ENCODE measurements around the gene TREML2. TPM values are rescaled to one million over a fixed set of nuclear protein-coding genes. Genes with fewer than 3 reads are reported as not detected.

TREML2 gene
- polyA plus RNA-seq, 2 donors = 0.01 TPM; not detected in 1

GRCh38 chr6:41231246-41231645 is 30.3 kb upstream of the TREML2 start:
- H3K36me3 ChIP-seq (ENCODE audit: control insufficient read depth in 2 of 2, insufficient read depth in 2 of 2, low read length in 1 of 2) = no peaks in the 10 kb centered on the region
- WGBS, 2 donors = 59 to 71% methylated on average over 5 of the region's 5 CpGs
- H3K27me3 ChIP-seq (ENCODE audit: control insufficient read depth in 1 of 2, insufficient read depth in 2 of 2, low read length in 2 of 2) = no peaks in the 10 kb centered on the region
- H3K9me3 ChIP-seq (ENCODE audit: control insufficient read depth in 2 of 2, insufficient read depth in 1 of 2, low read depth in 1 of 2, low read length in 1 of 2) = no peaks in the 10 kb centered on the region
- no peaks in the 10 kb centered on the region for H3K4me1 ChIP-seq (ENCODE audit: control insufficient read depth in 2 of 2, insufficient read depth in 2 of 2, low read length in 1 of 2)
- H3K27ac ChIP-seq (ENCODE audit: low read depth in 2 of 2, low read length in 1 of 2) = no peak overlapping the region
- no peak overlapping the region for H3K4me3 ChIP-seq (ENCODE audit: low read depth in 1 of 2, low read length in 2 of 2)

DNA sequence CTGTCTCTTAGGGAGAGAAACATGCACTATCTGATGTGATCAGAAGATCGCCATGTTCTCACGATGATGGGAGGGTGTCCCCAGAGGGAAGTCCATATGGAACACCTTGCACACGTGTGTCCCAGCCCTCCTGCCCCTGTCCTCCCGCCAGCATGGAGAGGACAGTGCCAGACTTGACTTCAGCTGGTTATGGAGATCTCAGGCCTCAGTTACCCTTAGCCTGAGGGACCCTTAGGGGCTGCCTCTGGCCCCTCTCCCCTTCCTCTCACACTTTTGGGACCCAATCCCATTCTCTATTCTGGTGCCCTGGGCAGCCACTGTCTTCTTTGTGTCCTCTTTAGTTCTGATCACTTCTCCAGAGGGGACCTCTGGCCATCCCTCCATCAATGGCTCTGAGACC is 28.8 kb upstream of the TREML2 start:
- H3K36me3 ChIP-seq (ENCODE audit: control insufficient read depth in 2 of 2, insufficient read depth in 2 of 2, low read length in 1 of 2) = no peaks in the 10 kb centered on the region
- WGBS, 2 donors = 83 to 90% methylated on average over 4 of the region's 4 CpGs
- no peak overlapping the region for H3K27ac ChIP-seq (ENCODE audit: low read depth in 2 of 2, low read length in 1 of 2)
- H3K4me3 ChIP-seq (ENCODE audit: low read depth in 1 of 2, low read length in 2 of 2) = no peak overlapping the region
- no peaks in the 10 kb centered on the region for H3K27me3 ChIP-seq (ENCODE audit: control insufficient read depth in 1 of 2, insufficient read depth in 2 of 2, low read length in 2 of 2)
- no peaks in the 10 kb centered on the region for H3K9me3 ChIP-seq (ENCODE audit: control insufficient read depth in 2 of 2, insufficient read depth in 1 of 2, low read depth in 1 of 2, low read length in 1 of 2)
- H3K4me1 ChIP-seq (ENCODE audit: control insufficient read depth in 2 of 2, insufficient read depth in 2 of 2, low read length in 1 of 2) = no peaks in the 10 kb centered on the region

- no peak overlapping the region for H3K27ac ChIP-seq (ENCODE audit: low read depth in 2 of 2, low read length in 1 of 2)
- no peak overlapping the region for H3K4me3 ChIP-seq (ENCODE audit: low read depth in 1 of 2, low read length in 2 of 2)
- no peaks in the 10 kb centered on the region for H3K27me3 ChIP-seq (ENCODE audit: control insufficient read depth in 1 of 2, insufficient read depth in 2 of 2, low read length in 2 of 2)
- H3K4me1 ChIP-seq (ENCODE audit: control insufficient read depth in 2 of 2, insufficient read depth in 2 of 2, low read length in 1 of 2) = no peaks in the 10 kb centered on the region
- no peaks in the 10 kb centered on the region for H3K36me3 ChIP-seq (ENCODE audit: control insufficient read depth in 2 of 2, insufficient read depth in 2 of 2, low read length in 1 of 2)
- 47 to 48% methylated on average over 5 of the region's 5 CpGs for WGBS, 2 donors
- no peaks in the 10 kb centered on the region for H3K9me3 ChIP-seq (ENCODE audit: control insufficient read depth in 2 of 2, insufficient read depth in 1 of 2, low read depth in 1 of 2, low read length in 1 of 2)
Observed at GRCh38 chr6:41228616-41229015, 27.7 kb upstream of the TREML2 start.

DNA sequence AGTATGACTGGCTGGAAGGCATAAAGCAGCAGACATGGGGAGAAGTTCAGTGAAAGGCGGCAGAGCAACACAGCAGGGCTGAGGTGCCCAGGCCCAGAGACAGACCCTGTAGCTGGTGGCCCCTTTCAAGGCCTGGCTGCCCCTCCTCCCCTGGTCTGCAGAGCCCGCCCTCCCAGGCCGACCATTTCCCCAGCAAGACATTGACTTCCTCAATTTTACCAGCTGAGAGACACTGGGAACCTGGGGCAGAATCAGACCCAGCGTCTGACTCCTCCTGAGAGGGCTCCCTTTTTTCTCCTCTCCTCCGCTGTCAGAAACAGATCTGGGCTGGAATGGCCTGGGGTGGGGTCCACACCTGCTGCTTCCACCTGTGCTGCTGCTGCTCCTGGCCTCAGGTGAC is 27.1 kb upstream of the TREML2 start, which contains the start of gene TREML4:
Gene TREML4 (plus strand): TSS at position 254 of the 400 bp plus-strand sequence. CDS start 79 bp downstream, at position 333.
- Histone ChIP-seq H3K4me1 (ENCODE audit: control insufficient read depth in 2 of 2, insufficient read depth in 2 of 2, low read length in 1 of 2) (no peaks in the 10 kb centered on the region), H3K27me3 (ENCODE audit: control insufficient read depth in 1 of 2, insufficient read depth in 2 of 2, low read length in 2 of 2) (no peaks in the 10 kb centered on the region), H3K36me3 (ENCODE audit: control insufficient read depth in 2 of 2, insufficient read depth in 2 of 2, low read length in 1 of 2) (no peaks in the 10 kb centered on the region), H3K27ac (ENCODE audit: low read depth in 2 of 2, low read length in 1 of 2) (no peak within 1 kb of the TSS), H3K9me3 (ENCODE audit: control insufficient read depth in 2 of 2, insufficient read depth in 1 of 2, low read depth in 1 of 2, low read length in 1 of 2) (no peaks in the 10 kb centered on the region), H3K4me3 (ENCODE audit: low read depth in 1 of 2, low read length in 2 of 2) (no peak within 1 kb of the TSS)
- WGBS, 2 donors = 69 to 72% methylated on average over 5 of the region's 5 CpGs

DNA sequence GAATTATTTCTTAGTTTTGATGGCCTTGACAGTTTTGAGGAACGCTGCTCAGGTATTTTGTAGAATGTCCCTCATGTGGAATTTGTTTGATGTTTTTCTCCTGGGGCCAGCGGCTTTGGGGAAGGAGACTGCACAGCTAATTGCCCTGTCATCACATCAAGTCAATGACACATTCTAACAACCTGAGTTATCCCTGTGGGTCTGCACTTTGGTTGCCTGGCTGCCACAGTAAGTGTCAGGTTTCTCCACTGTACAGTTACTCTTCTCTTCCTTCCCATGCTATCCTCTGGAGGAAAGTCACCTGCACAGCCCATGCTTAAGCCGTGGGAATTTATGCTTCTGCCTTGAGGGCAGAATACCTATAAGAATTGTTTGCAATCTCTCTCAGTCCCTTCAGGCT is 25.8 kb upstream of the TREML2 start:
- H3K4me1 ChIP-seq (ENCODE audit: control insufficient read depth in 2 of 2, insufficient read depth in 2 of 2, low read length in 1 of 2) = no peaks in the 10 kb centered on the region
- no peaks in the 10 kb centered on the region for H3K27me3 ChIP-seq (ENCODE audit: control insufficient read depth in 1 of 2, insufficient read depth in 2 of 2, low read length in 2 of 2)
- H3K36me3 ChIP-seq (ENCODE audit: control insufficient read depth in 2 of 2, insufficient read depth in 2 of 2, low read length in 1 of 2) = no peaks in the 10 kb centered on the region
- H3K4me3 ChIP-seq (ENCODE audit: low read depth in 1 of 2, low read length in 2 of 2) = no peak overlapping the region
- 47 to 54% methylated on average over 3 of the region's 3 CpGs for WGBS, 2 donors
- no peaks in the 10 kb centered on the region for H3K9me3 ChIP-seq (ENCODE audit: control insufficient read depth in 2 of 2, insufficient read depth in 1 of 2, low read depth in 1 of 2, low read length in 1 of 2)
- H3K27ac ChIP-seq (ENCODE audit: low read depth in 2 of 2, low read length in 1 of 2) = no peak overlapping the region

- no peaks in the 10 kb centered on the region for H3K4me1 ChIP-seq (ENCODE audit: control insufficient read depth in 2 of 2, insufficient read depth in 2 of 2, low read length in 1 of 2)
- WGBS, 2 donors = 83 to 89% methylated on average over 1 of the region's 1 CpG
- H3K27ac ChIP-seq (ENCODE audit: low read depth in 2 of 2, low read length in 1 of 2) = no peak overlapping the region
- H3K9me3 ChIP-seq (ENCODE audit: control insufficient read depth in 2 of 2, insufficient read depth in 1 of 2, low read depth in 1 of 2, low read length in 1 of 2) = no peaks in the 10 kb centered on the region
- H3K27me3 ChIP-seq (ENCODE audit: control insufficient read depth in 1 of 2, insufficient read depth in 2 of 2, low read length in 2 of 2) = no peaks in the 10 kb centered on the region
- H3K36me3 ChIP-seq (ENCODE audit: control insufficient read depth in 2 of 2, insufficient read depth in 2 of 2, low read length in 1 of 2) = no peaks in the 10 kb centered on the region
- no peak overlapping the region for H3K4me3 ChIP-seq (ENCODE audit: low read depth in 1 of 2, low read length in 2 of 2)
Observed at GRCh38 chr6:41224800-41225199, 23.9 kb upstream of the TREML2 start.

GRCh38 chr6:41222513-41222912 is 21.6 kb upstream of the TREML2 start:
- Histone ChIP-seq H3K4me1 (ENCODE audit: control insufficient read depth in 2 of 2, insufficient read depth in 2 of 2, low read length in 1 of 2) (no peaks in the 10 kb centered on the region), H3K4me3 (ENCODE audit: low read depth in 1 of 2, low read length in 2 of 2) (no peak overlapping the region)
- WGBS, 2 donors = 81% methylated on average over 5 of the region's 5 CpGs

DNA sequence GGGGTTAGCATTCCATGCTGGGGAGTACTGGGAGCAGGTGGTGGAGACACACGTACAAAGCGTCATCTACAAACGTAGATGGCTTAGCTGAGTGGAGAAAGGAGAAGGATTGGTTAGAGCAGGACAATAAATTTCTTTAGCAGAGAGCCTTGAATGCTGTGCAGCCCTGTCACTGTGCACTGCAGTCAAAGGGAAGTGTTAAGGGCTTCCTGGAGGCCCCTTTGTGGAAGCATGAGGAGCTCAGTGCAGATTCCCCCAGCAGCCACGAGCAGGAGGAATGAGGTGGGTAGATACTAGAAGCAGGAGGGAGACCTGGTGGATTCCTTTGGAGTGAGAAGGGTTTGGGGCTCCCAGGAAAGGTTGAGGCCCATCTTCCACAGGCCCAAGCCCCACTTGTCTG is 21.1 kb upstream of the TREML2 start:
- Histone ChIP-seq H3K9me3 (ENCODE audit: control insufficient read depth in 2 of 2, insufficient read depth in 1 of 2, low read depth in 1 of 2, low read length in 1 of 2) (no peaks in the 10 kb centered on the region), H3K4me3 (ENCODE audit: low read depth in 1 of 2, low read length in 2 of 2) (no peak overlapping the region), H3K27ac (ENCODE audit: low read depth in 2 of 2, low read length in 1 of 2) (no peak overlapping the region), H3K27me3 (ENCODE audit: control insufficient read depth in 1 of 2, insufficient read depth in 2 of 2, low read length in 2 of 2) (peaks cover 0 to 2% of the 10 kb centered on the region in 2 donors), H3K36me3 (ENCODE audit: control insufficient read depth in 2 of 2, insufficient read depth in 2 of 2, low read length in 1 of 2) (no peaks in the 10 kb centered on the region), H3K4me1 (ENCODE audit: control insufficient read depth in 2 of 2, insufficient read depth in 2 of 2, low read length in 1 of 2) (no peaks in the 10 kb centered on the region)
- 51 to 71% methylated on average over 4 of the region's 4 CpGs for WGBS, 2 donors

More at GRCh38 chr6:41222513-41222912, 21.6 kb upstream of the TREML2 start:
- Histone ChIP-seq H3K36me3 (ENCODE audit: control insufficient read depth in 2 of 2, insufficient read depth in 2 of 2, low read length in 1 of 2) (no peaks in the 10 kb centered on the region), H3K27me3 (ENCODE audit: control insufficient read depth in 1 of 2, insufficient read depth in 2 of 2, low read length in 2 of 2) (no peaks in the 10 kb centered on the region), H3K27ac (ENCODE audit: low read depth in 2 of 2, low read length in 1 of 2) (no peak overlapping the region), H3K9me3 (ENCODE audit: control insufficient read depth in 2 of 2, insufficient read depth in 1 of 2, low read depth in 1 of 2, low read length in 1 of 2) (no peaks in the 10 kb centered on the region)

- no peaks in the 10 kb centered on the region for H3K4me1 ChIP-seq (ENCODE audit: control insufficient read depth in 2 of 2, insufficient read depth in 2 of 2, low read length in 1 of 2)
- peaks cover 3 to 6% of the 10 kb centered on the region in 2 donors for H3K27me3 ChIP-seq (ENCODE audit: control insufficient read depth in 1 of 2, insufficient read depth in 2 of 2, low read length in 2 of 2)
- no peaks in the 10 kb centered on the region for H3K36me3 ChIP-seq (ENCODE audit: control insufficient read depth in 2 of 2, insufficient read depth in 2 of 2, low read length in 1 of 2)
- H3K4me3 ChIP-seq (ENCODE audit: low read depth in 1 of 2, low read length in 2 of 2) = no peak overlapping the region
- peaks cover 4% of the 10 kb centered on the region in 2 donors for H3K9me3 ChIP-seq (ENCODE audit: control insufficient read depth in 2 of 2, insufficient read depth in 1 of 2, low read depth in 1 of 2, low read length in 1 of 2)
- 69 to 71% methylated on average over 5 of the region's 5 CpGs for WGBS, 2 donors
- no peak overlapping the region for H3K27ac ChIP-seq (ENCODE audit: low read depth in 2 of 2, low read length in 1 of 2)
Observed at GRCh38 chr6:41216616-41217015, 15.7 kb upstream of the TREML2 start.

DNA sequence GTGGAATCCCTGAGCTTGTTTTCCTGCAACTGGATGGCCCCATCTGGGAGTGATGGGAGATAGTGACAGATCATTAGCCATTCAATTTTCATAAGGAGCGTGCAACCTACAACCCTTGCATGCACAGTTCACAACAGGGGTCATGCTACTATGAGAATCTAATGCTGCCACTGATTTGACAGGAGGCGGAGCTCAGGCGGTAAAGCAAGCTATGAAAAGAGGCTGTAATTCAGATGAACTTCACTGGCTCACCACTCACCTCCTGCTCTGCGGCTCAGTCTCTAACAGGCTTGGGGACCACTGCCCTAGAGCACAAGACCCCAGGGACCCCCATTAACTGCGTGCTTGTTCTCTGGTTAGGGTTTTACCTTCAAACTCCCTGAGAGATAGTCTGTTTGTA is 14.8 kb upstream of the TREML2 start:
- H3K9me3 ChIP-seq (ENCODE audit: control insufficient read depth in 2 of 2, insufficient read depth in 1 of 2, low read depth in 1 of 2, low read length in 1 of 2) = peaks cover 4% of the 10 kb centered on the region in 2 donors
- no peak overlapping the region for H3K27ac ChIP-seq (ENCODE audit: low read depth in 2 of 2, low read length in 1 of 2)
- no peak overlapping the region for H3K4me3 ChIP-seq (ENCODE audit: low read depth in 1 of 2, low read length in 2 of 2)
- peaks cover 3 to 6% of the 10 kb centered on the region in 2 donors for H3K27me3 ChIP-seq (ENCODE audit: control insufficient read depth in 1 of 2, insufficient read depth in 2 of 2, low read length in 2 of 2)
- H3K4me1 ChIP-seq (ENCODE audit: control insufficient read depth in 2 of 2, insufficient read depth in 2 of 2, low read length in 1 of 2) = no peaks in the 10 kb centered on the region
- no peaks in the 10 kb centered on the region for H3K36me3 ChIP-seq (ENCODE audit: control insufficient read depth in 2 of 2, insufficient read depth in 2 of 2, low read length in 1 of 2)
- WGBS, 2 donors = 81 to 83% methylated on average over 5 of the region's 5 CpGs

All from esophagus (tissue), 2 donors.